HUES6 (cell line): ENCODE data around the gene HSP90AA1.
"Not testable (repeated sequence)": the region's sequence is repeated elsewhere in the genome, so short reads cannot be mapped to it uniquely, and the experiment has no call there.

Experiments
- H3K27ac ChIP-seq: 2 replicates; pipeline ENCODE4 v1.7.0; 2013; ENCODE audit warnings: low read depth, mild to moderate bottlenecking, low read length, inconsistent platforms
- H3K27me3 ChIP-seq: 2 replicates; pipeline ENCODE4 v1.6.1; 2013; ENCODE audit warnings: low read length; ENCODE audit not compliant: control insufficient read depth, insufficient read depth
- H3K36me3 ChIP-seq: 2 replicates; pipeline ENCODE4 v1.6.1; 2013; ENCODE audit warnings: low read length; ENCODE audit not compliant: control insufficient read depth, insufficient read depth
- H3K4me1 ChIP-seq: 2 replicates; pipeline ENCODE4 v1.6.1; 2013; ENCODE audit warnings: low read length; ENCODE audit not compliant: control insufficient read depth, insufficient read depth
- H3K4me3 ChIP-seq: 2 replicates; pipeline ENCODE4 v1.5.1; 2013; ENCODE audit warnings: low read depth, low read length
- H3K9ac ChIP-seq: one replicate; pipeline ENCODE4 v1.6.1; 2013; ENCODE audit warnings: mild to moderate bottlenecking, low read length
- H3K9me3 ChIP-seq: 2 replicates; pipeline ENCODE4 v1.6.1; 2013; ENCODE audit warnings: low read depth, low read length; ENCODE audit not compliant: control insufficient read depth, insufficient read depth

HSP90AA1 gene

GRCh38 chr14:102064590-102064989 is 22.3 kb downstream of the HSP90AA1 start:
- H3K4me3 ChIP-seq, H3K36me3 ChIP-seq: not testable (repeated sequence)

GRCh38 chr14:102063808-102064429 is 22.9 kb downstream of the HSP90AA1 start:
- Histone ChIP-seq H3K27me3 (no peaks in the 10 kb centered on the region), H3K4me3 (no peak overlapping the region), H3K4me1 (peaks cover 6% of the 10 kb centered on the region), H3K9ac (peak overlapping the region; percentile 24), H3K27ac (no peak overlapping the region), H3K36me3 (no peaks in the 10 kb centered on the region), H3K9me3 (no peaks in the 10 kb centered on the region)

More at GRCh38 chr14:102064590-102064989, 22.3 kb downstream of the HSP90AA1 start:
- H3K4me1 ChIP-seq, H3K9ac ChIP-seq, H3K9me3 ChIP-seq, H3K27ac ChIP-seq, H3K27me3 ChIP-seq: not testable (repeated sequence)

- no peaks in the 10 kb centered on the region for H3K9me3 ChIP-seq
Observed at GRCh38 chr14:102063109-102063807, 23.6 kb downstream of the HSP90AA1 start.

GRCh38 chr14:102058961-102059360 is 27.9 kb downstream of the HSP90AA1 start:
- Histone ChIP-seq H3K36me3 (peaks cover 3% of the 10 kb centered on the region; the same call in 1 of the 2 replicates), H3K9ac (no peak overlapping the region), H3K9me3 (no peaks in the 10 kb centered on the region), H3K27me3 (no peaks in the 10 kb centered on the region), H3K4me1 (peaks cover 32% of the 10 kb centered on the region), H3K27ac (no peak overlapping the region), H3K4me3 (no peak overlapping the region)

More at GRCh38 chr14:102063109-102063807, 23.6 kb downstream of the HSP90AA1 start:
- H3K4me3 ChIP-seq: 0 out of 2 replicates have a peak overlapping the region, but pooled peaks have one; percentile 11
- H3K27me3 ChIP-seq: no peaks in the 10 kb centered on the region
- H3K36me3 ChIP-seq: no peaks in the 10 kb centered on the region
- peaks cover 7% of the 10 kb centered on the region for H3K4me1 ChIP-seq
- peak overlapping the region; percentile 24 for H3K9ac ChIP-seq
- no peak overlapping the region for H3K27ac ChIP-seq

GRCh38 chr14:102058146-102058545 is 28.7 kb downstream of the HSP90AA1 start:
- no peaks in the 10 kb centered on the region for H3K27me3 ChIP-seq
- H3K4me1 ChIP-seq: peaks cover 27% of the 10 kb centered on the region
- H3K9ac ChIP-seq: no peak overlapping the region
- no peaks in the 10 kb centered on the region for H3K9me3 ChIP-seq
- peaks cover 3% of the 10 kb centered on the region; the same call in 1 of the 2 replicates for H3K36me3 ChIP-seq
- no peak overlapping the region for H3K27ac ChIP-seq
- H3K4me3 ChIP-seq: no peak overlapping the region

- H3K9ac ChIP-seq: no peak overlapping the region
- H3K9me3 ChIP-seq: no peaks in the 10 kb centered on the region
- H3K27me3 ChIP-seq: no peaks in the 10 kb centered on the region
- H3K36me3 ChIP-seq: peaks cover 6% of the 10 kb centered on the region
- no peak overlapping the region for H3K4me3 ChIP-seq
- no peak overlapping the region for H3K27ac ChIP-seq
- peaks cover 27% of the 10 kb centered on the region for H3K4me1 ChIP-seq
Observed at GRCh38 chr14:102057480-102058114, 29.2 kb downstream of the HSP90AA1 start.

- no peak overlapping the region for H3K4me3 ChIP-seq
- H3K36me3 ChIP-seq: peaks cover 13% of the 10 kb centered on the region
- peaks cover 27% of the 10 kb centered on the region for H3K4me1 ChIP-seq
- H3K9ac ChIP-seq: no peak overlapping the region
- no peak overlapping the region for H3K27ac ChIP-seq
- H3K27me3 ChIP-seq: no peaks in the 10 kb centered on the region
- H3K9me3 ChIP-seq: no peaks in the 10 kb centered on the region
Observed at GRCh38 chr14:102056694-102057442, 30.0 kb downstream of the HSP90AA1 start.

- Histone ChIP-seq H3K4me3 (no peak overlapping the region), H3K27me3 (no peaks in the 10 kb centered on the region), H3K9ac (no peak overlapping the region), H3K27ac (no peak overlapping the region), H3K4me1 (peaks cover 27% of the 10 kb centered on the region), H3K36me3 (peaks cover 27% of the 10 kb centered on the region), H3K9me3 (no peaks in the 10 kb centered on the region)
Observed at GRCh38 chr14:102055181-102055901, 31.5 kb downstream of the HSP90AA1 start.

- Histone ChIP-seq H3K36me3 (peaks cover 55% of the 10 kb centered on the region), H3K27ac (no peak overlapping the region), H3K9ac (no peak overlapping the region), H3K4me1 (peaks cover 18% of the 10 kb centered on the region), H3K27me3 (no peaks in the 10 kb centered on the region), H3K4me3 (no peak overlapping the region), H3K9me3 (no peaks in the 10 kb centered on the region)
Observed at GRCh38 chr14:102052522-102052921, 34.3 kb downstream of the HSP90AA1 start.

GRCh38 chr14:102050625-102051024 is 36.2 kb downstream of the HSP90AA1 start:
- Histone ChIP-seq H3K4me1 (peaks cover 8% of the 10 kb centered on the region), H3K27me3 (no peaks in the 10 kb centered on the region), H3K4me3 (no peak overlapping the region), H3K9me3 (no peaks in the 10 kb centered on the region), H3K36me3 (peaks cover 62% of the 10 kb centered on the region), H3K9ac (no peak overlapping the region), H3K27ac (no peak overlapping the region)
